ENCODE data around the gene IPCEF1.

IPCEF1 gene

GRCh38 chr6:154218301-154218700 is 138.3 kb downstream of the IPCEF1 start:
- no peak overlapping the region for H3K27ac ChIP-seq
- TF ChIP-seq, protein P1, sequence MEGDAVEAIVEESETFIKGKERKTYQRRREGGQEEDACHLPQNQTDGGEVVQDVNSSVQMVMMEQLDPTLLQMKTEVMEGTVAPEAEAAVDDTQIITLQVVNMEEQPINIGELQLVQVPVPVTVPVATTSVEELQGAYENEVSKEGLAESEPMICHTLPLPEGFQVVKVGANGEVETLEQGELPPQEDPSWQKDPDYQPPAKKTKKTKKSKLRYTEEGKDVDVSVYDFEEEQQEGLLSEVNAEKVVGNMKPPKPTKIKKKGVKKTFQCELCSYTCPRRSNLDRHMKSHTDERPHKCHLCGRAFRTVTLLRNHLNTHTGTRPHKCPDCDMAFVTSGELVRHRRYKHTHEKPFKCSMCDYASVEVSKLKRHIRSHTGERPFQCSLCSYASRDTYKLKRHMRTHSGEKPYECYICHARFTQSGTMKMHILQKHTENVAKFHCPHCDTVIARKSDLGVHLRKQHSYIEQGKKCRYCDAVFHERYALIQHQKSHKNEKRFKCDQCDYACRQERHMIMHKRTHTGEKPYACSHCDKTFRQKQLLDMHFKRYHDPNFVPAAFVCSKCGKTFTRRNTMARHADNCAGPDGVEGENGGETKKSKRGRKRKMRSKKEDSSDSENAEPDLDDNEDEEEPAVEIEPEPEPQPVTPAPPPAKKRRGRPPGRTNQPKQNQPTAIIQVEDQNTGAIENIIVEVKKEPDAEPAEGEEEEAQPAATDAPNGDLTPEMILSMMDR (conservative IDR thresholded peaks at IDR 0.05) = no peak

- TF ChIP-seq, protein P1 (conservative IDR thresholded peaks at IDR 0.05) = no peak
Observed at GRCh38 chr6:154213782-154214181, 142.8 kb downstream of the IPCEF1 start.

DNA sequence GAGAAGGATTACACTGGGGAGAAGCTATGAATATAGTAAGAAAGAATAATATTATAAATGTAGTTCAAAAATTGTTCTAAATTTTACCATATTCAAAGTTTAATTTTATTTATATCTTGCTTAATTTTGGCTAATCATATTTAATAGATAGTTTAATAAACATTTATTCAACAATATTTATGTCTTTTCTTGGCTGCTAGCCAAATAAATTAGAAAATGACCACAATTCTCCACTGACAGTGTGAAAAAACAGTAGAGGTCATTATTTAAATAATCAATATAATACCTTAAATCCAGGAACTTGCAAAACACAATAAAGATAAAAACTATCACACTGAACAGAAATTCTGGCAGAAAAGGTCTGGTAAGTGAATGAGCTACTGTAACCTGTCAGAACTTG is 145.9 kb downstream of the IPCEF1 start:
- TF ChIP-seq, protein P1 (conservative IDR thresholded peaks at IDR 0.05) = no peak
- no peak overlapping the region for H3K27ac ChIP-seq

More at GRCh38 chr6:154213782-154214181, 142.8 kb downstream of the IPCEF1 start:
- no peak overlapping the region for H3K27ac ChIP-seq

DNA sequence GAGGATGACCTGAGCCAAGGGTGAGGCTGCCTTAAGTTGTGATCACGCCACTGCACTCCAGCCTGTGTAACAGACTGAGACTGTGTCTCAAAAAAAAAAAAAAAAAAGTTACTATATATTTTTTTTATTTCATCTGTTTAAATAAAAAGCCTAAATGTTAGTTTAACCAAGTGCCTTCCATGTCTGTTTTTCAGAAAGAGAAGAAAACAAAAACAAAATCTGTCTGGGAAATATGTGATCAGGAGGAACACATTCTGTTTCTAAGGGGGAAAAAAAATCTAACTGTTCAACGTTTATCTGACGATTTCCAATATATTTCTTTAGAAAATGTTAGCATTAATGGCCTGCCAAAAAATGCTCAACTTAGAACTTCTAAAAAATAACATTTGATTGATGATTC is 147.0 kb downstream of the IPCEF1 start:
- TF ChIP-seq, protein P1 (conservative IDR thresholded peaks at IDR 0.05) = no peak
- H3K27ac ChIP-seq = no peak overlapping the region

DNA sequence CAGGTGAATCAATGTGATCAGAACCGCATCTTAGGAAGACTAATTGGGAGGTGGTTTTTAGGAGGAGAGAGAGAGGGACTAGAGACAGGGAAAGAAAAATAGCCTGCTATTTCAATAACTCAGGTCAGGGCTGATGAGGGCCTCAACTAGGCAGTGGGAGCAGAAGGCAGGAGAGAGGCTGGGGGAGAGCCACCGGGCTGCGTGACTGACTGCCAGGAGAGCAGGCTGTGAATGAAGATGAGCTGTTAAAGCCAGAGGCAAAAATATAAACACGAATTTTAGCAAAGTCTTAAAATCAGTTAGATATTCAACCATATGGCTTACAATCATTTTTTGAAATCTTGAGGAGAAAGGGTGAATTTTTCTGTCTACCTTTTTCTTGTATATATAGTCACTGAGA is 149.6 kb downstream of the IPCEF1 start:
- no peak overlapping the region for H3K27ac ChIP-seq
- TF ChIP-seq, protein P1 (conservative IDR thresholded peaks at IDR 0.05) = no peak

GRCh38 chr6:154206141-154206540 is 150.5 kb downstream of the IPCEF1 start:
- TF ChIP-seq, protein P1 (conservative IDR thresholded peaks at IDR 0.05) = no peak

DNA sequence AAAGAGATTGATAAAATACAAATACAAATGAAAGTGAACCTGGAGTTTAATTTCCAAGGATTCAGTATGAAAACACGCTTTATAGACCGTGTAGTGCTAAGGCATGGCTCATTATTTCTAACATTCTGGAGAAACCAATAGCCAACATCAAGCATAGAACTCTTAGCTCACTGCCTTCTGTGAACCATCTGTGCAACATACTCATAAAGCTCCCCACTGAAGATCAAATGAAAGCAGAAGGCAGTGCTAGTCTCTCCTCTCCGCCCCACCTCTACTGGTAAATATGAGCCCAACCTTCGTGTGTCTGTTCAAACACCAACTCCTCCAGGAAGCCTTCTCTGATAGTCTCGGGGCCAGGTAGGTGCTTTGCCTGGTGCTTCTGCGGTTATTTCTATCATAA is 153.6 kb downstream of the IPCEF1 start:
- TF ChIP-seq, protein P1 (conservative IDR thresholded peaks at IDR 0.05) = no peak

More at GRCh38 chr6:154206141-154206540, 150.5 kb downstream of the IPCEF1 start:
- H3K27ac ChIP-seq = no peak overlapping the region

More for the DNA sequence above, 153.6 kb downstream of the IPCEF1 start:
- no peak overlapping the region for H3K27ac ChIP-seq

All from VCaP (cell line).